AG04450 (cell line): ENCODE measurements around the gene MAGI2. TPM values are rescaled to one million over a fixed set of nuclear protein-coding genes. Genes with fewer than 3 reads are reported as not detected.

ENCODE experiments used
- CTCF ChIA-PET: fragments of 300-600, 350-600 bp; formaldehyde crosslinking; extraction: SDS; loops from one replicate; lab custom pipeline; 2022; ENCODE audit warnings: antibody characterized with exemption, inconsistent platforms; lab: Charles Lee
- POLR2A ChIA-PET: fragments of 350-600 bp; formaldehyde crosslinking; extraction: SDS; loops from one replicate; lab custom pipeline; 2021; ENCODE audit warnings: antibody characterized with exemption, inconsistent platforms; lab: Yijun Ruan, JAX
- DNase-seq: peaks from one replicate; pipeline ENCODE4 v3.0.0-alpha.2; 2011; ENCODE audit warnings: low read depth, low spot score
- H3K27ac ChIP-seq: one replicate; pipeline ENCODE4 v1.5.1; 2012; ENCODE audit warnings: low read depth, low read length, control low read depth
- H3K27me3 ChIP-seq: one replicate; pipeline ENCODE4 v1.6.0; 2012; ENCODE audit warnings: low read length; ENCODE audit not compliant: control insufficient read depth, insufficient read depth
- H3K4me3 ChIP-seq: 2 replicates; pipeline ENCODE4 v1.5.1; 2011; ENCODE audit warnings: mild to moderate bottlenecking, low read depth, low read length, control low read depth
- H3K9me3 ChIP-seq: 2 replicates; pipeline ENCODE4 v1.5.1; 2012; ENCODE audit warnings: low read length; ENCODE audit not compliant: control insufficient read depth, insufficient read depth
- polyA plus RNA-seq: library from polyadenylated mRNA; depleted of rRNA; stranded (reverse); fragments of >200 nt; gene quantifications from 2 replicates; pipeline ENCODE4 v1.2.3, GENCODE V29; 2011
- TF ChIP-seq, protein P1 (sequence below): IDR thresholded peaks from 2 replicates; pipeline ENCODE4 v1.5.1; 2011; ENCODE audit warnings: low read depth, low read length, control low read depth, inconsistent platforms

The MAGI2 gene
- polyA plus RNA-seq, 1 experiment: 2.3 TPM

DNA sequence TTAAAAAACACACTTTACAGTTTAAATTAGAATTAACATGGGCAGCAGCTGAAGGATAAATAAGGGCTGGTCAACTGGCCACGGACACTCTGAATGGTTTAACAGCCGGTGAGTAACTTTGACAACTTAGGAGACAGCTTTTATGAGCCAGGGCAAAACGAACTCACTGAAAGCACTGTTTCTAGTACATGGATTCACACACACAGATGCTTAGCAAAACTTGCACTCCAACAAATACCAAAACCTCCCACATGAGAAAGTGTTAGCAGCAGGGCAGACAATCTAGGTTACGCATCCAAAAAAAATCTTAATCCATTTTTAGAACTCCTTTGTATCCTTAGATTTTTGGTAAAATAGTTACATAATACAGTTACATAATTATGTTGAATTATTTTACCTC, 1168.5 kb downstream of the MAGI2 start:
- ChIA-PET POLR2A (no interaction called here), CTCF (no interaction called here)
- DNase-seq: no peak
- Histone ChIP-seq H3K27ac (no peak overlapping the region), H3K9me3 (no peaks in the 10 kb centered on the region), H3K4me3 (no peak overlapping the region), H3K27me3 (no peaks in the 10 kb centered on the region)
- TF ChIP-seq, protein P1, sequence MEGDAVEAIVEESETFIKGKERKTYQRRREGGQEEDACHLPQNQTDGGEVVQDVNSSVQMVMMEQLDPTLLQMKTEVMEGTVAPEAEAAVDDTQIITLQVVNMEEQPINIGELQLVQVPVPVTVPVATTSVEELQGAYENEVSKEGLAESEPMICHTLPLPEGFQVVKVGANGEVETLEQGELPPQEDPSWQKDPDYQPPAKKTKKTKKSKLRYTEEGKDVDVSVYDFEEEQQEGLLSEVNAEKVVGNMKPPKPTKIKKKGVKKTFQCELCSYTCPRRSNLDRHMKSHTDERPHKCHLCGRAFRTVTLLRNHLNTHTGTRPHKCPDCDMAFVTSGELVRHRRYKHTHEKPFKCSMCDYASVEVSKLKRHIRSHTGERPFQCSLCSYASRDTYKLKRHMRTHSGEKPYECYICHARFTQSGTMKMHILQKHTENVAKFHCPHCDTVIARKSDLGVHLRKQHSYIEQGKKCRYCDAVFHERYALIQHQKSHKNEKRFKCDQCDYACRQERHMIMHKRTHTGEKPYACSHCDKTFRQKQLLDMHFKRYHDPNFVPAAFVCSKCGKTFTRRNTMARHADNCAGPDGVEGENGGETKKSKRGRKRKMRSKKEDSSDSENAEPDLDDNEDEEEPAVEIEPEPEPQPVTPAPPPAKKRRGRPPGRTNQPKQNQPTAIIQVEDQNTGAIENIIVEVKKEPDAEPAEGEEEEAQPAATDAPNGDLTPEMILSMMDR: no peak

DNA sequence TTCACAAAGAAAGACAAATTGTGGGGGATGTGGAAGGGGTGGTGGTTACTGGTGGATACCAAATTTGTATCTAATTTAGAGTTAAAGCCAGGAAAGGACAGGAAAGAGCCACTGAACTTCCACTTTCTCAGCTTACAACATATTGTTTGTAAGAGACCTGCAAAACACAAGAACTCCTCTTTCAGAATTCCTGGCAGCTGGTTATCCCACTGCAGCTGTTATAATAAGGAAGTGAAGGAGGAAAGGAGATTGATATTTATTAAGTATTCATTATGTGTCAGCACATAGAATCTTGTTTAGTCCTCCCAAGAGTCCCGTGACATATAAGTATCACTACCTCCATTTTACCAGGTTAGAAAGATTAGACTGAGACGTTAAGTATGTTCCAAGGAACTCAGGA, 1173.2 kb downstream of the MAGI2 start:
- DNase-seq: no peak
- no peaks in the 10 kb centered on the region for H3K9me3 ChIP-seq
- POLR2A ChIA-PET: no interaction called here

DNA sequence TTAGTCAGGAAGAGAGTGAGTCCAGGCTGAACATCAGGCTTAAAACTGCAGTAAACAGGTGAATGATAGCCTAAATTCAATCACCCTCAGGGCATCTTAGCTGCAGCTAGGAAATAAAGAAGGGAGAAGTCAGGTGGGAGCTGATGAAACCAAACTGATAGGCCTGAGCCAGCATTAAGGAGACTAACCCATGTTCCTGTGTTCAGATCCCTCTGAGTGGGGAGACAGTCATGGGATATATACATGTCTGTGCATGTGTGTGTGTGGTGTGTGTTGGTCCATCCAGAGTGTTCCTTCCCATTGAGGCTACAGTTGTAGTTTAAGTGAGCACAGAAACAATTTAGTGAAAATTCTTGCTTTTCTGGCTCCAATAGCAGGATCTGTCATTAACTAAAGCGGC, 1174.0 kb downstream of the MAGI2 start:
- TF ChIP-seq, protein P1: no peak
- DNase-seq: no peak
- Histone ChIP-seq H3K27ac (no peak overlapping the region), H3K4me3 (no peak overlapping the region), H3K27me3 (no peaks in the 10 kb centered on the region), H3K9me3 (no peaks in the 10 kb centered on the region)
- POLR2A ChIA-PET: no interaction called here
- CTCF ChIA-PET: no interaction called here

More for the DNA sequence above, 1173.2 kb downstream of the MAGI2 start:
- no peaks in the 10 kb centered on the region for H3K27me3 ChIP-seq
- CTCF ChIA-PET: no interaction called here
- TF ChIP-seq, protein P1: no peak
- no peak overlapping the region for H3K27ac ChIP-seq
- H3K4me3 ChIP-seq: no peak overlapping the region

DNA sequence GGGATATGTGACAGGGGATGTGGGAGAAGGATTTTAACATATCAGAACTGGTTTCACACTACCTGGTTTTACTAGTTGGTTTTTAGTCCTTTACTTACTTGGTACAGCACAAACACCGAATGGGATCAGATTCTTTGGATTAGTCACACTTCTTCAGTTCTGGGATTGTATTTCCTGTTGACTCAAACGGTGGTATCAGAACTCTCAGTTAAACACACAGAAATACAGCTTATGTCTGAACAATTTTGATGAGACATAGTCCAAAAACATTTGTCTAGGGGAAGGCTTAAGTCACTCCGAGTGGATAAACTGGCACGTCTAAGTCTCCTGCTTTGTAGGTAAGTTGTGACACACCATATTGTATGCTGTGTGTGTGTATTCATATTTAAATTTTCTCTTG, 1174.4 kb downstream of the MAGI2 start:
- H3K27ac ChIP-seq: no peak overlapping the region
- H3K4me3 ChIP-seq: no peak overlapping the region
- TF ChIP-seq, protein P1: no peak
- peak; percentile 47 for DNase-seq
- H3K27me3 ChIP-seq: no peaks in the 10 kb centered on the region
- ChIA-PET POLR2A (interaction anchor here (0.5 kb wide), 1 partner anchor 54 kb away, joined by 3 read pairs; no protein-coding TSS in a partner anchor), CTCF (no interaction called here)
- no peaks in the 10 kb centered on the region for H3K9me3 ChIP-seq

DNA sequence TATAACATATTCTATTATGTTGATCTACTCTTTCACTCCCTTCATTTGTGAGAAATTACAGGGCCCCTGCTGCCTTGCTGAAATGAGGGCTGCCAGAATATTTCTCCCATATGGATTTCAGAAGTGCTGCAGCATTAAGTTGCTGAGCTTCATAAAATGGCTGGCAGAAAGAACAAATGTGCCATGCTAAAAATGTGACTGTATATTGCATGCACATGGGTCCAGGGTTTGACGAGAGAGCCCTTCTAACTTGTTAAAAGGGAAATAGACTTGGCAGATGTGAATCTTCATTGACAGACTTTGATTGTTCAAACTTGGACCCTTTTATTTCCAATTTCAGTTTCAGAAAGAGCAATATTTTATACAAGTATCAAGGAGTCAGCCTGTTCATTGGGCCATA, 1186.3 kb downstream of the MAGI2 start:
- ChIA-PET CTCF (no interaction called here), POLR2A (no interaction called here)
- DNase-seq: no peak
- H3K9me3 ChIP-seq: no peaks in the 10 kb centered on the region
- TF ChIP-seq, protein P1: no peak
- no peak overlapping the region for H3K27ac ChIP-seq
- no peaks in the 10 kb centered on the region for H3K27me3 ChIP-seq
- H3K4me3 ChIP-seq: no peak overlapping the region
